Heart left ventricle (tissue), 16 donors: ENCODE measurements around the gene ROCK2. TPM values are rescaled to one million over a fixed set of nuclear protein-coding genes. Genes with fewer than 3 reads are reported as not detected.

Experiments used
- ATAC-seq, 4 donors: fragments of 200-7000 bp; cut with Tn5 transposase; one replicate each; pipeline ENCODE4 v1.9.1; 2020 to 2022; ENCODE audit warnings: moderate library complexity in 4 of 4, mild to moderate bottlenecking in 3 of 4, moderate number of reproducible peaks in 1 of 4
- DNase-seq, 5 donors: peaks; one replicate each; pipeline ENCODE4 v3.0.0-alpha.2; 2020
- H3K27ac ChIP-seq, 12 donors: fragments of 200-600 bp; sonication (generic) in 4 of 12; one replicate each; pipeline versions ENCODE4 v1.5.0 to v1.8.0; 2016 to 2022; ENCODE audit warnings: mild to moderate bottlenecking in 2 of 12
- H3K27me3 ChIP-seq, 9 donors: fragments of 200-600 bp; sonication (generic) in 2 of 9; one replicate each; pipeline versions ENCODE4 v1.5.1 to v1.8.0; 2016 to 2022; ENCODE audit warnings: mild to moderate bottlenecking in 3 of 9
- H3K36me3 ChIP-seq, 9 donors: fragments of 200-600 bp; sonication (generic) in 2 of 9; one replicate each; pipeline versions ENCODE4 v1.5.0 to v1.8.0; 2018 to 2022; ENCODE audit warnings: mild to moderate bottlenecking in 2 of 9
- H3K4me1 ChIP-seq, 12 donors: fragments of 200-600 bp; sonication (generic) in 4 of 12; one replicate each; pipeline versions ENCODE4 v1.5.0 to v1.8.0; 2016 to 2022; ENCODE audit warnings: mild to moderate bottlenecking in 3 of 12
- H3K4me3 ChIP-seq, 12 donors: fragments of 200-600 bp; sonication (generic) in 4 of 12; one replicate each; pipeline versions ENCODE4 v1.5.0 to v1.8.0; 2017 to 2022; ENCODE audit warnings: mild to moderate bottlenecking in 9 of 12, moderate library complexity in 4 of 12
- H3K9me3 ChIP-seq, 12 donors: fragments of 200-600 bp; sonication (generic) in 4 of 12; one replicate each; pipeline versions ENCODE4 v1.5.0 to v1.8.0; 2016 to 2022; ENCODE audit warnings: mild to moderate bottlenecking in 1 of 12
- POLR2A ChIP-seq, 2 donors: fragments of 450-650 bp; IDR thresholded peaks; one replicate each; pipeline ENCODE4 v1.6.1; 2017; ENCODE audit warnings: antibody characterized with exemption in 2 of 2, mild to moderate bottlenecking in 2 of 2, moderate library complexity in 2 of 2
- WGBS, 4 donors: extraction: QIAGEN DNeasy Blood & Tissue Kit in 2 of 4; methylation state at CpG; one replicate each; pipeline versions ENCODE4 v1.1.5 to v1.1.7; 2013 to 2018; 5-methylcytosine and 5-hydroxymethylcytosine counted together
- intact Hi-C, 10 donors: fragments of 100-400 bp; cut with DNase I; formaldehyde crosslinking; loops; one replicate each; pipeline versions ENCODE4 v1.11.1 to v1.14.2; 2022
- polyA plus RNA-seq, 2 donors: library from polyadenylated mRNA; stranded (reverse); fragments of 200-250 nt; gene quantifications; one replicate each; pipeline ENCODE4 v1.2.3, GENCODE V29; 2013
- total RNA-seq, 9 donors: library from RNA; depleted of rRNA in 2 of 9; stranded (reverse); fragments of >200 nt in 2 of 9; fragmentation: NEBNext Ultra II Directional in 3 of 9; extraction: Animal tissue kit (Norgen Biotek cat#: 25700) in 3 of 9; gene quantifications; one replicate each; pipeline versions ENCODE4 v1.1.0 to v1.2.4, GENCODE V29; 2016 to 2023
- TF ChIP-seq, protein P1 (sequence below), 12 donors: fragments of 200-600 bp; sonication (generic) in 4 of 12; IDR thresholded peaks; one replicate each; pipeline versions ENCODE4 v1.5.0 to v1.8.0; 2018 to 2022; ENCODE audit warnings: antibody characterized with exemption in 12 of 12, mild to moderate bottlenecking in 5 of 12
- donor health status: ischemic (EF 13 %, LVEDD 7.1; RV severe dilation, severe dysfunction).
- donor health status: healthy with polysubstance abuse.
- donor health status: DM: no; HTN: yes; CAD: no.
- donor health status: DM: no; HTN: no; CAD: no.
- donor health status: ischemic (EF 25% LVEDD 6.9; RV normal size, moderate dysfunction).
- donor health status: ischemic (EF 25% LVEDD 5.7; RV mildly dilated, moderate dysfunction).
- donor health status: healthy.
- donor health status: DM: yes; HTN: yes; CAD: no.
- donor health status: ischemic (EF 35%, LVEDD 5.7; RV mildly dilated, moderate dysfunction).
- donor health status: nonischemic (EF 11% LVEDD 7.7; RV severe dilation, severe dysfunction).
- donor health status: DM: yes; HTN: yes; CAD: no.
- donor health status: PGD.
- donor health status: ischemic (EF 29% LVEDD 5.4; RV normal size, mild dysfunction).
- donor health status: nonischemic (EF 23%, LVEDD 6.1; RV moderate dilation, normal function).

The ROCK2 gene
- total and polyA plus RNA-seq, 11 donors = 6.1 to 44.3 (median 38.0) TPM

DNA sequence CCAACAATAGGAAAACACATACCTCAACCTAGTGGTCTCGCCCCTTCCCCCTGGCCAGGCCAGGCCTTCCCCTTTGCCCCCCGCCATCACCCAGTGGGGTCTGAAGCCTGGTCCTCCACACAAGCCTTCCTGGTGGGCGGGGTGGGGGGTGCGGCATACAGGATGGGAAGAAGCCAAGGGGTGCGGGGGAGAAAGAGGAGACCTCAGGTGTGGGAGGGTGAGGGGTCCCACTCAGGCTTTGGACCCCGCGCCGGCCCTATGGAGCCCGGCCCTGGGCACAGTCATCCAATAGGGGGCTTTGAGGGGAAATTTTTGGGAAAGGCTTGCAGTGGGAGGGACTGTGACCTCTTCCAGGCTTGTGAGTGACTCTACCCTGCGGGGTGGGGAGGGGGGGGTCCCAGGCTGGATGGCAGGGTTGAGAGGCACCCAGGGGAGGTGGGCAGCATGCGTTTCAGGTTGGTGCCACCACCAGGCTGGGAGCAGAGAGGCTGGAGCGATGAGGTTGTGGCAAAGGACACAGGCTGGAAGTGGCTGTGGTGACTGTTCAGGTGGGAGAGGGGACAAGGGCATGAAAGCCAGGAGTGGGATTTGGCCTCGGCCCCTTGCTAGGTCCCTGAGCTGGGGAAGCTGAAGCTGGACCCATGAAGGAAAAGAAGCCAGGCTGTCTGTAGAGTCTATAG lies 187.9 kb downstream of the ROCK2 start:
- TF ChIP-seq, protein P1, sequence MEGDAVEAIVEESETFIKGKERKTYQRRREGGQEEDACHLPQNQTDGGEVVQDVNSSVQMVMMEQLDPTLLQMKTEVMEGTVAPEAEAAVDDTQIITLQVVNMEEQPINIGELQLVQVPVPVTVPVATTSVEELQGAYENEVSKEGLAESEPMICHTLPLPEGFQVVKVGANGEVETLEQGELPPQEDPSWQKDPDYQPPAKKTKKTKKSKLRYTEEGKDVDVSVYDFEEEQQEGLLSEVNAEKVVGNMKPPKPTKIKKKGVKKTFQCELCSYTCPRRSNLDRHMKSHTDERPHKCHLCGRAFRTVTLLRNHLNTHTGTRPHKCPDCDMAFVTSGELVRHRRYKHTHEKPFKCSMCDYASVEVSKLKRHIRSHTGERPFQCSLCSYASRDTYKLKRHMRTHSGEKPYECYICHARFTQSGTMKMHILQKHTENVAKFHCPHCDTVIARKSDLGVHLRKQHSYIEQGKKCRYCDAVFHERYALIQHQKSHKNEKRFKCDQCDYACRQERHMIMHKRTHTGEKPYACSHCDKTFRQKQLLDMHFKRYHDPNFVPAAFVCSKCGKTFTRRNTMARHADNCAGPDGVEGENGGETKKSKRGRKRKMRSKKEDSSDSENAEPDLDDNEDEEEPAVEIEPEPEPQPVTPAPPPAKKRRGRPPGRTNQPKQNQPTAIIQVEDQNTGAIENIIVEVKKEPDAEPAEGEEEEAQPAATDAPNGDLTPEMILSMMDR (IDR thresholded peaks at IDR 0.05) = no peak
- no peak for TF ChIP-seq POLR2A (IDR thresholded peaks at IDR 0.05)
- no peak overlapping the region for H3K27ac ChIP-seq
- ATAC-seq (no peak), DNase-seq (no peak)
- no peaks in the 10 kb centered on the region for H3K27me3 ChIP-seq
- peak overlapping the region in 5 of 12 donors; percentile 76 to 98 (median 93) for H3K4me3 ChIP-seq
- intact Hi-C loops = loop anchor here in 3 of 10 donors (10.0 kb wide), 1 partner anchor 188 kb away; the partner anchor contains the start of gene ROCK2 (in 3 of the 3)
- no peaks in the 10 kb centered on the region for H3K9me3 ChIP-seq
- 91 to 97% (median 96%) methylated on average over 12 to 13 of the region's 13 CpGs for WGBS, 4 donors
- peaks cover 0 to 8% (median 0%) of the 10 kb centered on the region in 9 donors for H3K36me3 ChIP-seq
- peaks cover 0 to 36% (median 15%) of the 10 kb centered on the region in 12 donors for H3K4me1 ChIP-seq

DNA sequence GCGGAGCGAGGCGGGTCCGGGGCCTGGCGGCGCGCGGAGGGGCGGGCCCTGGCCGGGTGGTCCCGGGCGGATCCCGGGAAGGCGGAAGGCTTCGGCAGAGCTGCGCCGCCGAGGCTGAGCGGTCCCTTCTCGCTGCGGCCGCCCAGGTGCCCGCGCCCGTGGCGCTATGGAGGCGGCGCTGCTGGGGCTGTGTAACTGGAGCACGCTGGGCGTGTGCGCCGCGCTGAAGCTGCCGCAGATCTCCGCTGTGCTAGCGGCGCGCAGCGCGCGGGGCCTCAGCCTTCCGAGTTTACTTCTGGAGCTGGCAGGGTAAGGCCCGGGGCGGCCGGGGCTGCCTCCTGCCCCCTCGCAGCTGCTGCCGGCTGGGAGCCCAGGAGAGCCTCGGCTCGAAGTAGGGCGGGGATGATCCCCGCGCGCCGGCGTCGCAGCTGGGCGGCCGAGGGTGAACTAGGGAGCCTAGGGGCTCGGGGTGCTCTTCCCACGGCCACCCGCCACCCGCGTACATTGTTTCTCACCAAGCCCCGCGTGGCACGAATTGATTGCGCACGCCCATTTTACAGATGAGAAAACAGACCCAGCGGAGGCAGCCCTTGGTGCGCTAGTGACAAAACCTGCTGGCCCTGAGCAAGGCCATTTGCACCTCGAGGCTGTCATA lies 188.9 kb downstream of the ROCK2 start, which contains the start of gene SLC66A3:
TSS of gene SLC66A3 (plus strand) at position 87 of the 655 bp plus-strand sequence. CDS start at position 167, 80 bp downstream.
- Histone ChIP-seq H3K27me3 (no peaks in the 10 kb centered on the region), H3K4me1 (peaks cover 0 to 28% (median 15%) of the 10 kb centered on the region in 12 donors), H3K36me3 (peaks cover 0 to under 1% (median 0%) of the 10 kb centered on the region in 9 donors), H3K9me3 (no peaks in the 10 kb centered on the region), H3K27ac (peak within 1 kb of the TSS; percentile 66 to 97 (median 94)), H3K4me3 (peak within 1 kb of the TSS; percentile 50 to 98 (median 87))
- WGBS, 4 donors = 2 to 13% (median 6%) methylated on average over 18 to 71 of the region's 71 CpGs
- intact Hi-C loops = loop anchor here in 4 of 10 donors (1.0 to 10.0 kb wide), 3 partner anchors 23 to 189 kb away; partner anchors contain the start of gene ROCK2 (in 3 of the 4)
- ATAC-seq = peak; percentile 74 to 89 (median 84)
- TF ChIP-seq POLR2A (IDR thresholded peaks at IDR 0.05) = peak in 1 of 2 donors; percentile 89
- TF ChIP-seq, protein P1 (IDR thresholded peaks at IDR 0.05) = peak in 3 of 12 donors; percentile 20 to 34 (median 25)
- no peak for DNase-seq

- TF ChIP-seq POLR2A (IDR thresholded peaks at IDR 0.05) = no peak
- TF ChIP-seq, protein P1 (IDR thresholded peaks at IDR 0.05) = no peak
- Histone ChIP-seq H3K4me1 (peaks cover 0 to 27% (median 15%) of the 10 kb centered on the region in 12 donors), H3K4me3 (peak overlapping the region; percentile 20 to 98 (median 87)), H3K9me3 (no peaks in the 10 kb centered on the region), H3K27ac (peak overlapping the region; percentile 66 to 97 (median 94)), H3K27me3 (no peaks in the 10 kb centered on the region), H3K36me3 (no peaks in the 10 kb centered on the region)
- intact Hi-C loops = loop anchor here in 4 of 10 donors (1.0 to 10.0 kb wide), 3 partner anchors 22 to 190 kb away; partner anchors contain the start of gene ROCK2 (in 3 of the 4)
- ATAC-seq = peak; percentile 93 to 97 (median 96)
- peak; percentile 98 to 99 (median 99) for DNase-seq
- WGBS, 4 donors = 0 to 2% (median 0%) methylated on average over 1 to 36 of the region's 49 CpGs
Observed at GRCh38 chr2:11154923-11155380, 189.5 kb downstream of the ROCK2 start.
